Measurements from ENCODE around the gene NRG2.
A peak's percentile ranks its signal among the peaks of the same experiment; 100 is the strongest.

NRG2 gene

DNA sequence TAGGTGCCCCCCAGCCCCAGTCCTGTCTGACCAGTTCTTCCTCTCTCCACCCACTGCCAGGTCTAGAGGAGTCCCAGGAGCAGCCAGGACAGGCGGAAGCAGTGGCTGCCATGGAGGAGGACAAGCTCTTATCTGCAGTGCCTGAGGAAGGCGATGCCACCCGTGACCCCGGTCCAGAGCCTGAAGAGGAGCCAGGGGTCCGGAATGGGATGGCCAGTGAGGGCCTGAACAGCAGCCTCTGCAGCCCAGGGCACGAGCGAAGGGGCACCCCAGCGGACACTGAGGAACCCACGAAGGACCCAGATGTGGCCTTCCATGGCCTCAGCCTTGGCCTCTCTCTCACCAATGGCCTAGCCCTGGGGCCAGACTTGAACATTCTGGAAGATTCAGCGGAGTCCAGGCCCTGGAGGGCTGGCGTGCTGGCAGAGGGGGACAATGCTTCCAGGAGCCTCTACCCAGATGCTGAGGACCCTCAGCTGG, 233.7 kb downstream of the NRG2 start:
- no peak for FAIRE-seq

DNA sequence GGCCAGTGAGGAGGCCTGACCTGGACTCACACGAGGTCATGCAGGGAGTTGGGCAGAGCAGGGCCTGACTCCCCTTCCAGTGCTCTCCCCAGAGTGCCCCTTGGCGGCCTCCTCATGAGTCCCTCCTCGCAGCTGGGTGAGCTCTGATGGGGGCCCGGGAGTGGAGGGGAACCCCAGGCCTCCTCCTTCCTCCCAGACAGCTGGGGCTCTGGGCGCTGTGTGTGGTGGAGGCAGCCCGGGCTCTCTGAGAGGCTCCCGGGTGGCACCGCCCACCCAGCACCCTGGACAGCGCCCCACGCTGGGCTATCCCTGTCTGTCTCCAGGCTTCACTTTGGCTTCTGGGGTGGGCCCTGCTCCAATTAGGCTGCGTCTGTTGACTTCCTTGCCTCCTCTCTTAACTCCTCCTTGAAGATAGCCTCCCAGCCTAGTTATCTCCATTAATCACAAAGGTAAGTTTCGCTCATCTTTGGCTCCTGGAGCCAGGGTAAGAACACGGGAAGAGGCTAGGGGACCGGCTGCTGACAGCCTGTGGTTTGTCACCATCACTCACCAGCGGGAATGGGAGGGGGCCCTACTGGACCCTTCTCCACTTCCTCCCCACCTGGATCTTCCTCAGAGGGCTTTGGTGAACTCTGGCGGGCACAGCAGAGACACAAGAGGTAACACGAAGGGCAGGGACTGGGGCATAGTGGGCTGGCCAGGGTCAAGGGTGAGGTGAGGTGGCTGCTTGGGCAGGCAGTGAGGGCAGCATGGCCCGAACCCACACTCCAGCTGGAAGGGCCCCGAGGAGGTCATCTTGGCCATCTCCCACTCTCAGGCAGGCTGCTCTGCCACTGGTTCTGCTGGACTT, 234.4 kb downstream of the NRG2 start:
- peak; percentile 68 for DNase-seq (ENCODE audit: insufficient read length)
- no peak for FAIRE-seq

More for the DNA sequence above, 233.7 kb downstream of the NRG2 start:
- DNase-seq (ENCODE audit: insufficient read length): no peak
- TF ChIP-seq POLR2AphosphoS5 (IDR thresholded peaks at IDR 0.05; ENCODE audit: low read depth, low read length): no peak
- TF ChIP-seq TAF1 (IDR thresholded peaks at IDR 0.05; ENCODE audit: borderline replicate concordance, low read depth, low read length): no peak
- no peak for TF ChIP-seq POLR2A (IDR thresholded peaks at IDR 0.05; ENCODE audit: low read depth, low read length)

DNA sequence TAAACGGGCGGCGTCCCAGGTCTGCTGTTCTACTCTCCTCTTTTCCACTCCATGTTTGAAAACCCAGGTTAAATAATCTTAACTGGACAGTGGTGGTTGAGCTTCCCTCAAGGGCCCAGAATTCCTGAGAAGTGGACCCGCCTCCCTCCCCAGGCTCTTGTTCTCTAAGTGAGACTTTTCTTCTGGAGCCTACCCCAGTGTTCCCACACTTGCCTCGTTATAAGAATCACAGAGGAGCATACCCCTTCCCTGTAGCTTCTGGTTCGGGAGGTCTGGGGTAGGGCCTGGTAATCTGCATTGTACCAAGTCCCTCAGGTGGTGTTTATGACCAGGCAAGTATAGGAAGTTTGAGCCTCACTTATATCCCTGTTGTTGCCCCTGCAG, 235.5 kb downstream of the NRG2 start:
- no peak for FAIRE-seq
- TF ChIP-seq POLR2A (IDR thresholded peaks at IDR 0.05; ENCODE audit: low read depth, low read length) (no peak), TAF1 (IDR thresholded peaks at IDR 0.05; ENCODE audit: borderline replicate concordance, low read depth, low read length) (no peak), POLR2AphosphoS5 (IDR thresholded peaks at IDR 0.05; ENCODE audit: low read depth, low read length) (no peak)
- no peak for DNase-seq (ENCODE audit: insufficient read length)

More for the DNA sequence above, 234.4 kb downstream of the NRG2 start:
- TF ChIP-seq POLR2A (IDR thresholded peaks at IDR 0.05; ENCODE audit: low read depth, low read length) (no peak), POLR2AphosphoS5 (IDR thresholded peaks at IDR 0.05; ENCODE audit: low read depth, low read length) (no peak), TAF1 (IDR thresholded peaks at IDR 0.05; ENCODE audit: borderline replicate concordance, low read depth, low read length) (no peak)

DNA sequence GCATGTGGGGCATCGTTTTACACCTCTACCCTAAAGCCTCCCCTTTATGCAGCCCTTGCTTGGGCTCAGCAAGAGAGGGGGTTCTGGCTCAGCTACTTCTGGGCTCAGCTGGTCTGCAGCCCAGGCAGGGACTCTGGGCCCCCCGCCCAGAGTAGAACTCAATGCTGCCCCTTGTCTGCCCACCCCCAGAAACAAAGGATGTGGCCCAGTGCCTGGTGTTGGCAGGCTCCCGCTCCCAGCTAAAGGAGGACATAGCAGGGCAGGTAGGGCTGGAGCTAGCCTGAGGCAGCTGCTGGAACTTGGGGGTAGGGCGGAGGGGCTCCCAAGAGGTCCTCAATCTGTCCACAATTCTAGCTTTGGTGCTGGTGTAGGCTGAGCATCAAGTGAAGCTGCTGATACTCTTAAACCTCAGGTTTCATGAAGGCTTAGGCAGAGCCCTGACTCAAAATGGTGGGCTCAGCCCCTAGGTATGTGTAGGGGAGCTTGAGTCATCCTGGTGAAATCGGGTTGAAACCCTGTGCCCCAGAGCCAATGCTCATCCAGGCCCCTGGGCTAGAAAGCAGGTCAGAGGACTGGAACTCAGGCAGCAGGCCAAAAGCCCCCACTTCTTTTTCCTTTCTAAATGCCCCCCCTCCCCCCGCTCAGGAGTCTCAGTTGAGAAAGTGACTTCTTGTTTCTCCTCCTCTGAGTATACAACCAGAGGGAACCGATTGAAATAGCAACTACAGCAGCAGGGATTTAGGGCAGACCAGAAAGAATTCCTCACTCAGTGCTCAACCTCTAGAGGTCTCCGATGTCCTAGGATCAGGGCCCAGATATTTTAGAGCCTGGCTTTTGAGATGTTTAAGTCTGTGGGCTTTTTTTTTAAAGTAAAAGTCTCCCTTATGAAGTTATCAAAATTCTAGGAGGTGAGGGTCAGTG, 236.1 kb downstream of the NRG2 start:
- DNase-seq (ENCODE audit: insufficient read length) (no peak), FAIRE-seq (no peak)
- TF ChIP-seq POLR2AphosphoS5 (IDR thresholded peaks at IDR 0.05; ENCODE audit: low read depth, low read length): no peak
- TF ChIP-seq TAF1 (IDR thresholded peaks at IDR 0.05; ENCODE audit: borderline replicate concordance, low read depth, low read length): no peak
- no peak for TF ChIP-seq POLR2A (IDR thresholded peaks at IDR 0.05; ENCODE audit: low read depth, low read length)

DNA sequence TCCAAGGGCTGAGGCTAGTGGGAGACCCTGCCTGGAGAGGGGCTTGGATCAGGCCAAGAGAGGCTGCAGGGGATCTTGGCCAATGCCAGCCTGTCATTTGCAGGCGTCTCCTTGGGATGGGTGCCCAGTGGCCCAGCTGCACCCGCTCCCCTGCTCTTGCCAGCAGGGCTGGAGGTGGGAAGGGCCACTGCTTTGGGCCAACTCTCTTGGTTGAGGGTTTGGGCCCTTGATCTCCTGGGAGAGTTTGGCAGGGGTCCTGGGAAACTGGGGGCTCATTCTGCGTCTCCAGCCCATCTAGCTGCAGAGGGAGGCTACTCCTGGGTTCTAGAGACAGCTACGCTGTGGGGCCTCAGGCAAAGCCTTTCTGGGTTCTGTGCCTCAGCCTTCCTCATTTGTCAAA, 237.0 kb downstream of the NRG2 start:
- TF ChIP-seq TAF1 (IDR thresholded peaks at IDR 0.05; ENCODE audit: borderline replicate concordance, low read depth, low read length) (no peak), POLR2A (IDR thresholded peaks at IDR 0.05; ENCODE audit: low read depth, low read length) (no peak), POLR2AphosphoS5 (IDR thresholded peaks at IDR 0.05; ENCODE audit: low read depth, low read length) (no peak)
- FAIRE-seq (no peak), DNase-seq (ENCODE audit: insufficient read length) (no peak)

DNA sequence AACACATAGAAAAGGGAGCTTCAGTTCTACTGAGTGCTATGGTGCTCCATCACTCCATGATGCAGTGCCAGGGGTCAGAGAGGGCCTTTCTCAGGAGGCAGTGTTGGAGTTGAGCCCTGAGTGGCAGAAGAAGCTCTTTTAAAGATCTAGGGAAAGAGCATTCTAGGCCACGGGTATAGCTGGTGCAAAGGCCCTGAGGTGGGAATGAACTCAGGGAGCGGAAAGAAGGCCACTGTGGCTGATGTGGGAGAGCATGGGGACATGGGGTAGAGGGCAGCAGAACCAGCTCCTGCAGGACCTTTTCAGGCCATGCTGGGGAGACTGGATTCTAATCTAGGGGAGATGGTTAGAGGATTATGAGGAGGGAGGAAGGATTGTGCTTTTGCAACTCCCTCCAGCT, 237.6 kb downstream of the NRG2 start:
- TF ChIP-seq POLR2A (IDR thresholded peaks at IDR 0.05; ENCODE audit: low read depth, low read length) (no peak), POLR2AphosphoS5 (IDR thresholded peaks at IDR 0.05; ENCODE audit: low read depth, low read length) (no peak), TAF1 (IDR thresholded peaks at IDR 0.05; ENCODE audit: borderline replicate concordance, low read depth, low read length) (no peak)
- DNase-seq (ENCODE audit: insufficient read length) (no peak), FAIRE-seq (no peak)

DNA sequence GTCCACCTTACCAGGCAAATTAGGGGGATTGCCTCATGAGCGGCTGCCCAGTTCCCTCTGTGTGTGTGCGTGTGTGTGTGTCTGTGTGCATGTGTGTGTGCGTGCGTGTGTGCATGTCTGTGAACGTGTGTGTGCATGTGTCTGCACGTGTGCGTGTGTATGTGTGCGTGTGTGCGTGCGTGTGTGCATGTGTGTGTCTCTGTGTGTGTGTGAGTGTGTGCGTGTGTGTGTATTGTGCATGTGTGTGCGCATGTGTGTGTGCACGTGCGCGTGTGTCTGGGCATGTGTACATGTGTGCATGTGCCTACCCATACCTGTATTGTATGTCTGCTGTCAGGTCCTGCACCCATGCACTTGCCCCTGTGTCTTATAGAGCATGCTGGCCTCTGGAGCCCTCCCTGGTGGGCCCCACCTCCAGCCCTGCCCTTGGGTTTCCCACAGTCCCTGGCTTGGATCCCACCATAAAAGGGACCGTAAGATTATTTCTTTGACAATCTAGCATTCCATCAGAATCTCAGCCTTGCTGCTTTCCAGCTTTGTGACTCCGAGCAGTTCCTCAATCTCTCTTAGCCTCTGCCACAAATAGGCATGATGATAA, 238.2 kb downstream of the NRG2 start:
- FAIRE-seq: no peak
- DNase-seq (ENCODE audit: insufficient read length): no peak
- TF ChIP-seq POLR2A (IDR thresholded peaks at IDR 0.05; ENCODE audit: low read depth, low read length) (no peak), POLR2AphosphoS5 (IDR thresholded peaks at IDR 0.05; ENCODE audit: low read depth, low read length) (no peak), TAF1 (IDR thresholded peaks at IDR 0.05; ENCODE audit: borderline replicate concordance, low read depth, low read length) (no peak)

DNA sequence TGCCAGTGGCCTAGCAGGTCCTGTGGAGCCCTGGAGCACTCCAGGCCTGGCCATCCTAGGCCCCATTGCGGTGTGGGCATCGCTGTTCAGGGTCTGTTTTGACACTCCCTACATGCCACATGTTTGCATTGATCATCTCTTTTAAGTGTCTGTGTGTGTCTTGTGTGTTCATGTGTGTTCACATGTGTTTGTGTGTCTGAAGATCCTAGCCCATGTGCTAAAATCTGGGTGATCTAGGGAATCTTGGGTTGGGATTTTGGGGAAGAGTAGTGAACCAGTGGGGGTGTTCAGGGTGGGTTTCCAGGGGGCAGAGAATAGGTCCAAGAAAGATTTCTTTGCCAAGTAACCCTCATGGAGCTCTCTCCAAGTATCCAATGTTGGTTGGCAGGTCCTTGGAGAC, 239.1 kb downstream of the NRG2 start:
- FAIRE-seq (no peak), DNase-seq (ENCODE audit: insufficient read length) (no peak)
- TF ChIP-seq POLR2A (IDR thresholded peaks at IDR 0.05; ENCODE audit: low read depth, low read length): no peak
- TF ChIP-seq POLR2AphosphoS5 (IDR thresholded peaks at IDR 0.05; ENCODE audit: low read depth, low read length): no peak
- no peak for TF ChIP-seq TAF1 (IDR thresholded peaks at IDR 0.05; ENCODE audit: borderline replicate concordance, low read depth, low read length)

DNA sequence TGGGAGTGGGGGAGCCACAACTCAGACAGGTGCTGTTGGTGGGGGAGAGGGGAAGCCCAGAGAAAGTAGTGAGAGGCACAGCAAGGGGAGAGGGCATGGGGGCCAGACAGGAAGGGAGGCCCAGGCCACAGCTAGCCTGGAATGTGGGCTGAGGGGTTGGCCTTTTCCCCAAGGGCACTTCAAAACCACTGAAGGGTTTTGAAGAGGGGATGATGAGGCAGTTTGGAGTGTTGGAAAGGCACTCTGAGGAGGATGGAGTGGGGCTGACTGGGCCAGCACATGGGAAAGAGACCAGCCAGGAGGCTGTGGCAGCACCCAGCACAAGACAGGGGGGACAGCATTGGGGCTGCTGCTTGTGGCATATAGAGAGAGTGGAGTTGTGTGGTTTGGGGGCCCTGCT, 243.7 kb downstream of the NRG2 start:
- FAIRE-seq: no peak
- TF ChIP-seq POLR2A (IDR thresholded peaks at IDR 0.05; ENCODE audit: low read depth, low read length) (no peak), TAF1 (IDR thresholded peaks at IDR 0.05; ENCODE audit: borderline replicate concordance, low read depth, low read length) (no peak), POLR2AphosphoS5 (IDR thresholded peaks at IDR 0.05; ENCODE audit: low read depth, low read length) (no peak)
- no peak for DNase-seq (ENCODE audit: insufficient read length)

DNA sequence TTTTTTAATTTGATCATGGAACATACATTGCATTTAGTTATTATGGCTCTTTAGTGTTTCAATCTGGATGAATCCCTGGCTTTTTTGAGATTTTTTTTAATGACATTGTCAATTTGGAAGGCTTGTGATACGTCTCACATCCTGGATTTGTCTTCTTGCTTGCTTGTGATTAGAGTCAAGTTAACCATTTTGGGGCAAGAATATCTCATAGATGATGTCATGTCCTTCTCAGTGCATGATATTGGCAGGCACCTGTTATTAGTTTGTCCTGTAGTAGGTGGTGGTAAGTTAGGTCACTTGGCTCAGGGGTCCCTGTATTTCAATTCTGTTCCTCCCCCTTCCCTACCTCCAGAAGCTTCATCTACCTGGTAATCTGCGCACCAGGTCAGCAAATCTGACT, 244.2 kb downstream of the NRG2 start:
- TF ChIP-seq TAF1 (IDR thresholded peaks at IDR 0.05; ENCODE audit: borderline replicate concordance, low read depth, low read length) (no peak), POLR2A (IDR thresholded peaks at IDR 0.05; ENCODE audit: low read depth, low read length) (no peak), POLR2AphosphoS5 (IDR thresholded peaks at IDR 0.05; ENCODE audit: low read depth, low read length) (no peak)
- FAIRE-seq: peak; percentile 51
- no peak for DNase-seq (ENCODE audit: insufficient read length)
